HG03095 (cell line): ENCODE data around the gene SLC1A7.

Experiments used
- ATAC-seq: cut with Tn5 transposase; IDR thresholded peaks from one replicate; pipeline ENCODE4 v1.9.1; 2021; ENCODE audit warnings: moderate library complexity; ENCODE audit not compliant: unreplicated experiment

The SLC1A7 gene

DNA sequence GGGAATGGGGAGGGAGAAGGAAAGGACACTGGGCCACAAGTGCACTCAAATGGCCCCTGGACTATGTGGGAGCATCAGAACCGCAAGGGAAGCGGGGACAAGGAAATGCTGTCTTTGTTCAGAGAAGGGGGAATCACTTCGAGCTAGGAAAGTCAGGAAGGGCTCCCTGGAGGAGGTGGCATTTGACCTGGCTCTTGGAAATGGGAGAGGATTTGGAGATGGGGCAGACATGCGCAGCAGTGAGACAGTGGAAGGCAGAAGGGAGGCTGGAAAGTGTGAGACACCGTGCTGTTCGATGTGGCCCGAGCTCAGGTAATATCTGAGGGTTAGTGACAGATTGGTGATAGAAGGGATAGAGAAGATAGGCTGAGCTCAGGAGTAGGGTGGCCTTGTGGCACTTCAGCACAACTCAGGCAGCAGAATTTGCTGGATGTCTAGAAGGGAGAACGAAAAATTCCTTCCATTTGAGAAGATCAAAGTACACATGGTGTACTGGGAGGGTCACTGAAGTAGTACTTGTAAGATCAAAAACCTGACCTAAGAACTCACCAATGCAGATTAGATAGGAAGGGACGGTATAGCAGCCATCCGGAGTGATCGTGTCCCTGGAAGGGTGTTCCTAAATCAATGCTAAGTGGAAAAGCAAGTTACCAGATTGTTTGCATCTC is 25.4 kb downstream of the SLC1A7 start:
- no peak for ATAC-seq

DNA sequence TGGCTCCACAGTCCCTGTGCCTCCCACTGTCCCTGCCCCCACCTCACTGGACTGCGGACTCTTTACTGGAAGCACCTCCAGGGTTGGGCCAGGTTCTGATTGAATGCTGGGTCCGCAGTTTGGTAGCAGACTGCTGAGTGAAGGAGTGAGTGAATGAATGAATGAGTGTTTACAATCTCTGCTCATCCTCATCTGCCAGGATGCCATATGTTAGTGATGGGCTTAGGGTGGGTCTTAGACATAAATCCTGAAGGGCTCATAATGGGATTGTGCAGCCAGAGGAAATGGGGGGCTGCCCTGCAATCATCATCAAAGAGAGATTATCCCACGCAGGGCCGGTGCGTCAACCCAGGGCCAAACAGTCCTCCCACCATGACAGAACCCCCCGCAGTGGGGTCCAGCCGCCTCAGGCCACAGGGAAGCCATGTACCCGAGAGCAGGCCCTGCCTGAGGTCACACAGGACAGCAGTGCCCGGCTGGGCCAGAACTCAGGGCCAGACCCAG is 26.1 kb downstream of the SLC1A7 start:
- ATAC-seq: no peak

DNA sequence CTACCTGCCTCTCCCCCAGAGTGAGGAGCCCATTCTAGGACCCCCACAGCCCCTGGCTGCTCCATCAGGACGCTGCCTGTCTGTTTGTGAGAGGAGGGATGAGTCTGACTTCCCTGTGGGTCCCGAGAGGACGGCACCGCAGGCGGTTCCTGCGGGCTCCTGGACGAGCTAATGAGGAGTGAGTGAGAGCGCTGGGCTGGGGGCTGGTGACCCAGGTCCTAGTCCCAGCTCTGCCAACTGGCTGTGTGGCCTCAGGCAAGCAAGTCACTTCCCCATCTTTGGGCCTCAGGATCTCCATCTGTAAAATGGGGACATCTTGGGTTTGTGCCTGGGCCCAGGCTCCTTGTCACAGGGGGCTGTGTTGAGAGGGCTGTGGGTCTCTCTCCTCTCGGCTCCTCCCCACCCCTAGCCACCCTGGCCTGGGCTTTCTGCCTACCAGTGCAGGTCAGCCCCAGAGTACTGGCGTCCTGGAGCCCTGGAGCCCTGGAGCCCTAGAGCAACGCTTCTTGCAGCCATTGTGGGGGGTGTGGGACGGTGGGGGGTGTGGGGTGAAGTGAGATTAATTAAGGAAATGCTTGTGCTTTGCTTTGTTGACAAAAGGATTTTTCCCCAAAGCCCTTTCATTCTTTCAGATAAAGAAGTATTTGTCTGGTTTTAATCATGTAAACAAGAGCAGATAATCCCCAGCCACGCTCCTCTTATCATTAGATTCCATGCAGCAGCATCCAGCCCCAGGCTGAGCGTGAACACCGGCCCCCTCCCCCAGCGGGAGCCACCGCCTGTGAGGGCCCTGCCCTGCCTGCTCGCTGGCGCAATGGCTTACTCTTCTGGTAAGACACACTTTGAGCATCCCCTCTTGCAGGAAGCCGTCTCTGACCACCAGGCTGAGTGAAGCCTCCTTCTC is 26.8 kb downstream of the SLC1A7 start:
- ATAC-seq: no peak

DNA sequence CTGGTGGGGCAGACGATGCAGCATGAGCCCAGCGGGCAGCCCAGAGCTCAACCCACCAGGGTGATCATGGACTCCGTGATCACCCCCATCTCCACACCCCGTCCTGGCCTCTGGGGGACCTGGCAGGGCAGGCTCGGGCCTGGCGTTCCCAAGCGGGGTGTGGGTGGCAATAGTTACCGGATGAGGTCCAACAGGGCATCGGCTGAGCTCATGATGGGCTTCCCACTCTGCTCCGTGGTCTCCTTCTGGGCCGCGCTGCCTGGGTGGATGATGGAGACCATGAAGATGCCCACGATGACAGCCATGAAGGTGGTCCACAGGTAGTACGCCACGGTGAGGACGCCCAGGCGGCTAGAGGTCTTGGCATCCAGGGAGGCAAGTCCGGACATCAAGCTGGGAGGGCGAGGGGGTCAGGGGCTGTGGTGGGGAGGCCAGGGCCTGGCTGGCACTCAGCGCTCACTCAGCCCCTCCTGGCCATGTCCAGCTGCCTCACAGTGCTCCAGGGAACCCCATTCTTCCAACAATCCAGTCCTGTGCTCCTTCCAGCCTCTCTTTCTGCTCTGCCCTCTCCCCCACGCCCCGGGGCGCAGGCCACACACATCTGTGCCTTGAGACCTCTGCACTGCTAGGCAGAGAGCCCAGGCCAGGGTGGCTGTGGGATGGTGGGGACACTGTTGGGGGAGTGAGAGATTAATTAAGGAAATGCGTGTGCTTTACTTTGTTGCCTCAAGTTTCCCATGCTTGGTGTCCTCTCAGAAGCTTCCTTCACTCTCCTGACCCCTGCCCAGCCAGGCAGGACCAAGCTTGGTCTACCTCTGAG is 27.6 kb downstream of the SLC1A7 start:
- ATAC-seq: no peak

DNA sequence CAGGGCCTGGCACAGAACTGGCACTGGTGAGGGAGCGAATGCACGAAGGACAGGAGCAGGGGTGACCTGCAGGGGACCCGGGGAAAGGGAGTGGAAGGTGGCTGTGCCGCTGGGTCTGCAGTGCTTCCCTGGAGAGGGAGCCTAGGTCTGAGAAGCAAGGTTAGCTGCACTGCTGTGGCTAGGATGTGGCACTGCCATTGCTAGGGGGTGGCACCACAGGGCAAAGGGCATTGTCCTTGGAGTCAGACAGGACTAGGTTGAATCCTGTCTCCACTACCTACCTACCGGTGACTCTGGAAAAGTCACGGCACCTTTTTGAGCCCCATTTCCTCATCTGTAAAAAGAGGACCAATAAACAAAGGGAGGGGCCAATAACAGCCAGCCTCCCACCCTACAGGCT is 28.3 kb downstream of the SLC1A7 start:
- ATAC-seq: no peak

DNA sequence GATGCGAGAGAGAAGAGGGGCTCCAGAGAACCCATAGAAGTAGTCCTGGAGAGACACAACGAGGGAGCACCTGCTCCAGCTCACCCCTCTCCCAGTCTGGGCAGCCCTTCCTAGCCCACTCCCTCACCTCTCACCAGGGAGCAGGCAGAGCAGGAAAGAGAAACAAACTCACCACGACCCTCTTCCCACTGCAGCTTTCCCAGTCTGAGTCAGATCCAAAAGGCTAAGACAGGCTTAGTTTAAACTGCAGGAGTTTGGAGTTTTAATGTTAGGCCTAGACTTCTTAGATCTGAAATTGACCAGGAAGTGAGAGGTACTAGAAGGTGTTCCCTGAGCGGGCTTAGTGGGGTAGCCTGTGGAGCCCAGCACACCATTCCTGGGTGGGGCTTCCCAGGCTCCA is 29.6 kb downstream of the SLC1A7 start:
- ATAC-seq: no peak

DNA sequence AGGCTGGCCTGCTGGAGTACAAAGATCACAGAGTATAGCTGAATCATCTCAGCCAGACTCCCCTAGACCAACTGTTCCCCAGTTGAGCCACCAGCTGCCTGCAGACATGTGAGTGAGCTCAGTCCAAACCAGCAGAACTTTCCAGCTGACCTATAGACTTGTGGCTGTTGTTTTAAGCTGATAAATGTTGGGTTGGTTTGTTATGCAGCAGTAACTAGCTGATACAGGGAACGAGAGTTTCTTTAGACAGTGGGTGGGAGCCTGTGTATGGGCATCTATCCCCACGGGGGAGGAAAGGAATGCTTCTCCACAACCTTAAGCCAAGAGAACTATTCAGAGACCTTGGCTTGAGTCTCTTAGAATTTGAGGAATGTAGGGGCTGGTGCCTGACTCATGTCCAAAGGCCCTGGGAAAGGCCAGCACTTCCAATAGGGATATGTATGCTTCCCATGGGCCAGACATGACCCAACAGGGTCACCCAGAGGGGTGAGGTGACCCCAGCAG is 30.1 kb downstream of the SLC1A7 start:
- no peak for ATAC-seq

DNA sequence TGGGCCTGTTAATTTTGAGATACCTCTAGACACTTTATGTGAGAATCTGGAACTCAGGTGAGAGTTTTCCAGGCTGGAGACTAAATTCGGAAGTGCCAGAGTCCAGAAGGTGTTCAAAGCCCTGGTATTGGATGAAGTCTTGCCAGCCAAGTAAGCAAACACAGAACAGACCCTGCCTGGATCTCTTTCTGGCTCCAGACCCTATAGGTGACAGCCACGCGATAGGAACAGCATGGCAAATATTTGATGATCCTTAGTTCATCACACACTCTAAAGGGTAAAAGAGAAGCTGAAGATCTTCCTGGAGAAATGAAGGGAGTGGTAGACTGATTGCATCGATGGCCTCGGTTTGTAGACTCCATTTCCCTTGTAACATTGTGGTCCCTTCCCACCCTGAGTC is 30.7 kb downstream of the SLC1A7 start:
- ATAC-seq: no peak

DNA sequence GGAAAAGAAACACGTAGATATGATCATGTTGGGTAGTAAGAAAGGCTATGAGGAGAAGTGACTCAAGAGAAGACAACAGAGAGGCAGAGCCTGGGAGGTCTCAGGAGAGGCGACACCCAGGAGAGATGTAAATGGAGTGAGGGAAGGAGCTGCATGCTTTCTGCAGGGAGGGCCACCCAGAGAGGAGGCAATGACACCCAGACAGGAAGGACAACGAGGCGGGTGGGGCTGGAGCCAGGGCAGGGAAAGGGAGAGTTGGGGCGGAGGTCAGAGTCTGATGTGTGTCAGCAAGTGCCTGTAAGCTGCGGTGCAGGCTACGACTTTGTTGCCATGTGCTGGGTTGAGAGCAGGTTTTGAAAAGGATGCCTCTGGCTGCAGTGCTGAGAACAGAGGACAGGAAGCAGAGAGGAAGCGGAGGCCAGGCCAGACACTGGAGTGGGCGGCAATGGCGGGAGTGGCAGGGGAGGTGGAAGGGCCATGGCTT is 31.3 kb downstream of the SLC1A7 start:
- ATAC-seq: no peak

DNA sequence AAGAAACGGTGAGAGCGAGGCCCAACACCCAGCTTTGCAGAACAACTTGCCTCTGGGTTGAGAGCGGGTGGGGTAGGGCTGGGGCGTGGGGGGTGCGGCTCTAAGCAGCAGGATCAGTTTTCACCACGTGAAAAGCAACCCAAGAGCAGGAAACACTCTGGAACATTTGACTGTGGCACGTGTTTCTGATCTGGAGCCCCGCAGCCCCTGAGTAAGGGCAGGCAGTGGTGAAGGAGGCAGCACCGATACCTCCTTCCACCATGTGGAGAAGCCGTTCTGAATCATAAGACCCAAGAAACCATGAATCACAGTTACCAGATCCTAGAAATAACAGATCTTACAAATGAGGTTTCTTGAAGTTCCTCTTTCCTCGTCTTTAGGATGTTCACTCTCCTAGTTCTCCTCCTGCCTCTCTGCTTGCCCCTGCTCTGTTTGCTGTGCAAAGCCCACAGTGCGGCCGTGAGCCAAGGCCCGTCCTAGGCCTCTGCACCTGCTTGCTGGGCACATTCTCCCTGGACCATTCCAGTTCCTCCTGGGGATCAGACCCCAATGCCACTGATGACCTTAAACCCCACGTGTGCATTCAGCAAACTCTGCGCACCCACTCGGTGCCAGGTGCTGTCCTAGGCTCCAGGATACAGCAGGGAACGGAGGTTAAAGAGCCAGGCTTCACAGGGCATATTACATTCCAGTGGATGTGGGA is 31.9 kb downstream of the SLC1A7 start:
- ATAC-seq: no peak

DNA sequence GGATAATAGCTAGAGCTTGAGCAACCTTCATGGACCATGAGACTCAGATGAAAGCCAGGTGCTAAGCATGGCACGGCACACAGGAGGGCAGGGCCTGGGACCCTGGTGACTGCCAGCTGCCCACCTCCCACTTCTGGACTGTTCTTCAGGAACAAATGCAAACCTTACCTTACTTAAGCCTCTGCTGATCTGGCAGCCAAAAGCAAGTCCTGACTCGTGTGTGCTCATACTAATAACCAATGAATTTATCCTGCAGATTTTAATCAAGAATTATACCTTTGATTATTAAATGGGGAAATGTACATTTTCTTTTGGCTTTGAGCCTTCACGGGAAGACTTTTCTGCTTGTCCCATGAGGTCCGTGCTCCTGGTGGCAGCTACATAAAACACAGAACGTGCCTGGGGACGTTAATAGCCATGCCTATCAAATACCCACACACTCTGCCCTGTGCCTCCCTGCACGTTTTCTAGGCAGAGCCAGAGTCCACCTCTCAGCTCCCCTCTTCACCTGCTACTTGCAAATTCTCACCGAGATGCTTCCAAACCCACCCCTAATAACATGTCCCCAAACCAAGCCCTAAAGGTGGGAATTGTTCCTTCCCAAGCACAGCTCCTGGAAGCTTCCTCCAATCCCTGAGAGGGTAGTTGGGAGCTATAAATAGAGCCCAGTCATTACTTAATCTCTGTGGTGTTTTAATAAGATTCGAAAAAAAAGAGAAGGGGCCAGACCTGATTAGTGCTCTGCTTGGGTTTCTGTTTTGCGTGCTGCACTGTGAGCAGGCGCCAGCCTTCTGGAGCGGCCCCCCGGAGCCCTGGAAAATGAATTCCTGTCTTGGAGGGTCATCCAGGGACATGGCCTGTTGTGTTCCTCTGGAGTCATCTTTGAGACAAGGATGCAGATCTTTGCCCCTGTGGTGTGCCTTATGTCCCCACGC is 33.5 kb downstream of the SLC1A7 start:
- ATAC-seq: no peak

DNA sequence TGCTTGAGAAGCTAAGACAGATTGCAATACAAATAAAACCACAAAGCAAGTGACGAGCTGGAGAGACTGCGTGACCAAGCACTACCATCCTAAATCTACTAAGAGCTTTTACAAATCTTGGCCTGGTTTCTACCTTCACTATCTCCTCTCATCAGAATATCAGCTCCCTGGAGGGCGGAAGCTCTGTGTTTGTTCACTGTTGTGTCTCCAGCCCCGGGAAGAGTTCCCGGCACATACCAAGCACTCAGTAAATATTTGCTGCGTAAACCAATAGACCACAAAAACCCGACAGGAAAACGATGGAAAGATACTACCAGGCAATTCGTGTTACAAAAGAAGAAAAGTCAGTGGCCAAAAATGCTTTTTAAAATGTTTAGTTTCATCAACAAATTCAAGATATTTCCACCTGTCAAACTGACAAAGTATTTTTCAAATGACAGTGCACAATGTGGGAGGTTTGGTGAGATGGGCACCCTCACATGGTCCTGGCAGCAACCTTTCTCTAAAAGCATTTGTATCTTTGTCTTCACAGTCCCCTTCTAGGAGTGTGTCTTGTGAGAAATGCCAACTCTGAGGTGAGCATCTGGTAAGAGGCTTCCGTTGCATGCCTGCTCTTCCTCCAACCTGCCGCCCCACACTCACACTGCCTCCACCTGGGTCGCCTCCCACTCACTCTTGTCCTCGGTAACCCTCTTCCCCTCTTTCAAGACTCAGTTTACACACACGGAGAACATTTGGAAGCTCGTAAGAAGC is 34.7 kb downstream of the SLC1A7 start:
- no peak for ATAC-seq

DNA sequence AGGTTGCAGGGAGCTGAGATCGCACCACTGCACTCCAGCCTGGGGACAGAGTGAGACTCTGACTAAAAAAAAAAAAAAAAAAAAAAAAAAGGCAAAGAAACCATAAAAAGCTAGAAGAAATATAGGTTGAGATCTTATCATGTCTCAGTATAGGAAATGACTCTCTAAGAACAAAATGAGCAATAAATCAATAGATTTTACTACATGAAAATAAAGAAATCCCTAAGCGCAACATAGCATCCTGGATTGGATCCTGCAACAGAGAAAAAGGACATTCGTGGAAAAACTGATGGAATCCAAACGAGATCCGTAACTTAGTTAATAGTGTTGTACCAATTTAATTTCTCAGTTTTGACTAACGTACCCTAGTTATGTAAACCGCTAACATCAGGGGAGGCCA is 35.3 kb downstream of the SLC1A7 start:
- ATAC-seq: no peak

DNA sequence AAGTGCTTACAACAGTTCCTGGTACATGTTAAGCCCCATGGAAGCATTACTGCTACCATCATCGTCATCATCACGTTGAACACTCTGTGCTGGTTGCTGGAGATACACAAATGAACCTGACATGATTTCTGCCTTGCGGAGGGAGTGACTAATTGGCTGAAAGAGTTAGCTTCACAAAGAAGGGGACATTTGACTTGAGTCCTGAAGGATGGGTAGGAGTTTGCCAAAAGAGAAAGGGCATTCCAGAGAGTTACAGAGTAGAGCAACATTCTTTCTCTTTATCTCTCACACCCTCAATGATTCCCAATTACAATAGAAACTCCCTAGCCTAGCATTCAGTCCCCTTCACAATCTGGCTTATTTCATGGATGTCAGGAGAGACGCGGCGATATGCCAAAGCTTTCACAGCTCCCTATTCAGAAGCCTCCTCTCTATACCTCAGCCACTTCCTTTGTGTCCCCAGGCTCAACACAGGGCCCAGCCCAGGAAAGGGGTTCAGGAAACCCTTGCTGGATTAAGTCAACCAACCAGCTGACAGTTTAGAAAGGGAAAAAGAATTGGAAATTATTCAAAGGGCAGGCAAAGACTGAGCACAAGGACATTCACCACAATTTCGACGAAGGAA is 38.0 kb downstream of the SLC1A7 start:
- ATAC-seq: no peak

DNA sequence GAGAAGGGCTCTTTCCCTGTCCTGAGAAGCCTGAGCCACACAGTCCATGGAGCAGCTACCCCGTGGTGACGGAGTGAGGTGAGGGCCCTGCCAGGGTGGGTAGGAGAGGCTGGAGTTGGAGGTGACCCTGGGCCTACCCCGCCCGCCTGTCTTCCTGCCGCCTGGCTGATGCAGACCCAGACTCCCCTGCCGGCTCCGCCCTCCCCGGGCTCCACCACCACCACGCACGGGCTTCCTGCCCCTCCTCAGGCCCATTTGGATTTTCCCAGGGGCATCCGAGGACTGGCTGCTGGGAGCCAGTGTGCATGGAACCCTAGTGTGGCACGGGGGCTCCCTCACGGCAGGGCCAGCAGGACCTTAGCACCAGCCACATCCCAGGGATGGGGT is 47.9 kb downstream of the SLC1A7 start:
- no peak for ATAC-seq

DNA sequence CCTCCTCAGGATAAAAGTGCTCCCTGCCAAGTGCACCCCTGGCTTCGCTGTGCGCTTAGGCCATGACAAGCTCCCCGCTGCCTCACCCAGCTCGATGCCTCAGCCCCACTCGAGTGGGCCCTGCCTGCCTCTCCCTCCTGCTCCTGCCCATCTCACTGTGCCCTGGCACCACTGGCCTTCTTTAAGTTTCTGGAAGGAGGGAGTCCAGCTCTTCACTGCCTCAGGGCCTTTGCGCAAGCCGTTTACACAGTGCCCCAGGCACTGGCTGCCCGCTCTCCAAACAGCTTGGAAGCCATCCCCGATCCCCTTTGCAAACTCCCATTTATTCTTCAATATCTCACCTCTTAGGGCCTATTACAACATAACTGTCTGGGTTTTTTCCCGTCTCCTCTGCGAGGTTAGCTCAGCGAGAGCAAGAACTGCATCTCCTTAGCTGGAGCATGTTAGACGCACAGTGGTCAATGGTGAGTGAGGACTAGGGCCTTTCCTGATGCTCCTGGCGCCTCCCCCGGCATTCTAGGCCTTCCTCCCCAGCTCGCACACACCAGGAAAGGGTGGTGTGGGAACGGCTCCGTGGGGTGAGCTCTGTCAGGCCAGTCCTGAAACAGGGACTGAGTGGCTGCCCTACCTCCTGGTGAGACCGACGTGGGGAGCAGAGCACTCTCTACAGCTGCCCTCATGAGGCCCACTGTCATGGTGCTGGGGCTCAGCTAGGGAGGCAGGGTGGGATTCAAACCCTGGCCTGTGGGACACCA is 48.5 kb downstream of the SLC1A7 start:
- no peak for ATAC-seq

DNA sequence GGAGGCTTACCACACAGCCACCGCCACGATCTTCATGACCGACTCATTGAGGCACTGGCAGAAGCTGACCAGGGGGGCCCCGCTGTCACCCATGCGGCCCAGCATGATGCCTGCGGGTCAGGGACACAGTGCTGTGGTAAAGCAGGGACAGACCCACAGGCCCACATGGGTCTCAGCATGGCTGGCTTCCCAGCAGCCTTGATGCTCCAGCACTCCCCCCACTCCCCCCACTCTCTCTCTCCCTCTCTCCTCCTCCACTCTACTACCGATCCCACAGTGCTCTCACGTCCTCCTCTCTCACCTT is 49.0 kb downstream of the SLC1A7 start:
- no peak for ATAC-seq
